GM23338 (cell line): ENCODE results near the gene SOX30.

ENCODE experiments used
- CREB1 ChIP-seq: fragments of 250-450 bp; sonication (Bioruptor Pico); IDR thresholded peaks from 2 replicates; pipeline ENCODE4 v1.5.0; 2020; ENCODE audit warnings: low read depth, mild to moderate bottlenecking, moderate library complexity
- CTCF ChIP-seq, 2 experiments: fragments of 200-600 bp in 1 of 2; sonication (generic) in 1 of 2; conservative IDR thresholded peaks; 2 replicates each; pipeline versions ENCODE4 v1.5.1 to v1.6.1; 2016 to 2017; ENCODE audit warnings: antibody characterized with exemption in 2 of 2, low read depth in 2 of 2, mild to moderate bottlenecking in 2 of 2, moderate library complexity in 1 of 2
- EZH2 ChIP-seq: fragments of 200-600 bp; sonication (generic); IDR thresholded peaks from one replicate; pipeline ENCODE4 v1.8.0; 2017; ENCODE audit warnings: antibody characterized with exemption, mild to moderate bottlenecking, low read depth; ENCODE audit not compliant: unreplicated experiment
- EZH2phosphoT487 ChIP-seq: fragments of 200-600 bp; sonication (generic); IDR thresholded peaks from one replicate; pipeline ENCODE4 v1.8.1; 2018; ENCODE audit warnings: antibody characterized with exemption; ENCODE audit not compliant: unreplicated experiment
- JUNB ChIP-seq: IDR thresholded peaks from one replicate; pipeline ENCODE4 v1.6.1; 2016; ENCODE audit warnings: antibody characterized with exemption; ENCODE audit not compliant: unreplicated experiment
- NANOG ChIP-seq: IDR thresholded peaks from 2 replicates; pipeline ENCODE4 v1.6.1; 2016; ENCODE audit warnings: antibody characterized with exemption, borderline replicate concordance
- POLR2AphosphoS5 ChIP-seq: IDR thresholded peaks from 2 replicates; pipeline ENCODE4 v1.6.1; 2016; ENCODE audit warnings: antibody characterized with exemption, low read depth
- REST ChIP-seq: IDR thresholded peaks from one replicate; pipeline ENCODE4 v1.6.1; 2018; ENCODE audit warnings: antibody characterized with exemption; ENCODE audit not compliant: unreplicated experiment
- STAT1 ChIP-seq: IDR thresholded peaks from one replicate; pipeline ENCODE4 v1.6.1; 2016; ENCODE audit warnings: antibody characterized with exemption; ENCODE audit not compliant: unreplicated experiment
- ZNF114 ChIP-seq: fragments of 250-450 bp; sonication (Bioruptor Pico); IDR thresholded peaks from 2 replicates; pipeline ENCODE4 v1.5.0; 2020; ENCODE audit warnings: mild to moderate bottlenecking, moderate library complexity
- ZNF331 ChIP-seq: fragments of 250-450 bp; sonication (Bioruptor Pico); IDR thresholded peaks from 2 replicates; pipeline ENCODE4 v1.5.0; 2020; ENCODE audit warnings: low read depth, mild to moderate bottlenecking, moderate library complexity
- TF ChIP-seq, protein P1 (sequence below): IDR thresholded peaks from 2 replicates; pipeline ENCODE4 v1.6.1; 2016; ENCODE audit warnings: antibody characterized with exemption
- TF ChIP-seq, protein P2 (sequence below): fragments of 250-450 bp; sonication (Bioruptor Pico); IDR thresholded peaks from 2 replicates; pipeline ENCODE4 v1.5.0; 2020; ENCODE audit warnings: mild to moderate bottlenecking, moderate library complexity

DNA sequence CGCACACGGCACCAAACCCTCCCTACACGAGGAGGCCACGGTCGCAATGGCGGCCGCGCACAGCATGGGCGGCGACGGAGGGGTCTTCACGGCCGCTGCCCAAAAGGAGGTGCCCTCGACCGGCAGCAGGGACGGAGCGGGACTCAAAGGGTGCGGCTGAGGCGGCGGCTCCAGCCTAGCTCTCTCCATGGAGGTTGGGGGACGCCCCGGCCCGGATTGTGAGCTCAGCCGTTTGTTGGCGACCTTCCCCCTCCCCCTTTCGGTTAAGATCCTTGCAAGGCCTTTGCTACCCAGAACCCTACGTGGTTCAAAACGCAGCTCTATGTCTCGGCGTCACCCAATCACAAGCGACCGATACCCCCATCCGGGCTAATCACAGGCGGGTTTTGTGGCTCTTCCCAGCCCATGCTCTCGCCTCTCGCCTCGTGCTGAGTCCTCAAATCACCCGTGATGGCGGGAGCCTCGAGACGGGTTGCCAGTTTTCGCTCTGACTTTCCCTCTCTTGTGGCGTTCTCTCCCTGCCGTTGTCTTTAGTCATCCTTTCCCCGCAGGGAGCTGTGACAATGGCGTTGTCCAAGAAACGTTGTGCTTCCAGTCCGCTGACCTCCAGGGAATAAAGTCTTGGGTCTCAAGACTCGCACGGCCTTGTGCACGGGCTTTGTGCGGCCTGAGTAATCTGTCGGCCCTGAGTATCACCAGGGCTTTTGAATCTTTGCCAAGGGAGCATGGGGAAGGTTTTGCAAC lies 38.6 kb upstream of the SOX30 start:
- no peak for TF ChIP-seq EZH2
- no peak for TF ChIP-seq REST
- no peak for TF ChIP-seq EZH2phosphoT487
- no peak; a peak in 1 of 4 replicates for TF ChIP-seq CTCF (conservative IDR thresholded peaks at IDR 0.05; ENCODE audit: low read depth in 2 of 2)
- no peak for TF ChIP-seq POLR2AphosphoS5
- TF ChIP-seq ZNF331 (CRISPR knock-in tag): no peak
- TF ChIP-seq CREB1: no peak
- TF ChIP-seq JUNB: no peak
- no peak for TF ChIP-seq STAT1
- TF ChIP-seq, protein P1, sequence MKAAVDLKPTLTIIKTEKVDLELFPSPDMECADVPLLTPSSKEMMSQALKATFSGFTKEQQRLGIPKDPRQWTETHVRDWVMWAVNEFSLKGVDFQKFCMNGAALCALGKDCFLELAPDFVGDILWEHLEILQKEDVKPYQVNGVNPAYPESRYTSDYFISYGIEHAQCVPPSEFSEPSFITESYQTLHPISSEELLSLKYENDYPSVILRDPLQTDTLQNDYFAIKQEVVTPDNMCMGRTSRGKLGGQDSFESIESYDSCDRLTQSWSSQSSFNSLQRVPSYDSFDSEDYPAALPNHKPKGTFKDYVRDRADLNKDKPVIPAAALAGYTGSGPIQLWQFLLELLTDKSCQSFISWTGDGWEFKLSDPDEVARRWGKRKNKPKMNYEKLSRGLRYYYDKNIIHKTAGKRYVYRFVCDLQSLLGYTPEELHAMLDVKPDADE: no peak
- TF ChIP-seq ZNF114 (CRISPR knock-in tag): no peak
- TF ChIP-seq, protein P2, sequence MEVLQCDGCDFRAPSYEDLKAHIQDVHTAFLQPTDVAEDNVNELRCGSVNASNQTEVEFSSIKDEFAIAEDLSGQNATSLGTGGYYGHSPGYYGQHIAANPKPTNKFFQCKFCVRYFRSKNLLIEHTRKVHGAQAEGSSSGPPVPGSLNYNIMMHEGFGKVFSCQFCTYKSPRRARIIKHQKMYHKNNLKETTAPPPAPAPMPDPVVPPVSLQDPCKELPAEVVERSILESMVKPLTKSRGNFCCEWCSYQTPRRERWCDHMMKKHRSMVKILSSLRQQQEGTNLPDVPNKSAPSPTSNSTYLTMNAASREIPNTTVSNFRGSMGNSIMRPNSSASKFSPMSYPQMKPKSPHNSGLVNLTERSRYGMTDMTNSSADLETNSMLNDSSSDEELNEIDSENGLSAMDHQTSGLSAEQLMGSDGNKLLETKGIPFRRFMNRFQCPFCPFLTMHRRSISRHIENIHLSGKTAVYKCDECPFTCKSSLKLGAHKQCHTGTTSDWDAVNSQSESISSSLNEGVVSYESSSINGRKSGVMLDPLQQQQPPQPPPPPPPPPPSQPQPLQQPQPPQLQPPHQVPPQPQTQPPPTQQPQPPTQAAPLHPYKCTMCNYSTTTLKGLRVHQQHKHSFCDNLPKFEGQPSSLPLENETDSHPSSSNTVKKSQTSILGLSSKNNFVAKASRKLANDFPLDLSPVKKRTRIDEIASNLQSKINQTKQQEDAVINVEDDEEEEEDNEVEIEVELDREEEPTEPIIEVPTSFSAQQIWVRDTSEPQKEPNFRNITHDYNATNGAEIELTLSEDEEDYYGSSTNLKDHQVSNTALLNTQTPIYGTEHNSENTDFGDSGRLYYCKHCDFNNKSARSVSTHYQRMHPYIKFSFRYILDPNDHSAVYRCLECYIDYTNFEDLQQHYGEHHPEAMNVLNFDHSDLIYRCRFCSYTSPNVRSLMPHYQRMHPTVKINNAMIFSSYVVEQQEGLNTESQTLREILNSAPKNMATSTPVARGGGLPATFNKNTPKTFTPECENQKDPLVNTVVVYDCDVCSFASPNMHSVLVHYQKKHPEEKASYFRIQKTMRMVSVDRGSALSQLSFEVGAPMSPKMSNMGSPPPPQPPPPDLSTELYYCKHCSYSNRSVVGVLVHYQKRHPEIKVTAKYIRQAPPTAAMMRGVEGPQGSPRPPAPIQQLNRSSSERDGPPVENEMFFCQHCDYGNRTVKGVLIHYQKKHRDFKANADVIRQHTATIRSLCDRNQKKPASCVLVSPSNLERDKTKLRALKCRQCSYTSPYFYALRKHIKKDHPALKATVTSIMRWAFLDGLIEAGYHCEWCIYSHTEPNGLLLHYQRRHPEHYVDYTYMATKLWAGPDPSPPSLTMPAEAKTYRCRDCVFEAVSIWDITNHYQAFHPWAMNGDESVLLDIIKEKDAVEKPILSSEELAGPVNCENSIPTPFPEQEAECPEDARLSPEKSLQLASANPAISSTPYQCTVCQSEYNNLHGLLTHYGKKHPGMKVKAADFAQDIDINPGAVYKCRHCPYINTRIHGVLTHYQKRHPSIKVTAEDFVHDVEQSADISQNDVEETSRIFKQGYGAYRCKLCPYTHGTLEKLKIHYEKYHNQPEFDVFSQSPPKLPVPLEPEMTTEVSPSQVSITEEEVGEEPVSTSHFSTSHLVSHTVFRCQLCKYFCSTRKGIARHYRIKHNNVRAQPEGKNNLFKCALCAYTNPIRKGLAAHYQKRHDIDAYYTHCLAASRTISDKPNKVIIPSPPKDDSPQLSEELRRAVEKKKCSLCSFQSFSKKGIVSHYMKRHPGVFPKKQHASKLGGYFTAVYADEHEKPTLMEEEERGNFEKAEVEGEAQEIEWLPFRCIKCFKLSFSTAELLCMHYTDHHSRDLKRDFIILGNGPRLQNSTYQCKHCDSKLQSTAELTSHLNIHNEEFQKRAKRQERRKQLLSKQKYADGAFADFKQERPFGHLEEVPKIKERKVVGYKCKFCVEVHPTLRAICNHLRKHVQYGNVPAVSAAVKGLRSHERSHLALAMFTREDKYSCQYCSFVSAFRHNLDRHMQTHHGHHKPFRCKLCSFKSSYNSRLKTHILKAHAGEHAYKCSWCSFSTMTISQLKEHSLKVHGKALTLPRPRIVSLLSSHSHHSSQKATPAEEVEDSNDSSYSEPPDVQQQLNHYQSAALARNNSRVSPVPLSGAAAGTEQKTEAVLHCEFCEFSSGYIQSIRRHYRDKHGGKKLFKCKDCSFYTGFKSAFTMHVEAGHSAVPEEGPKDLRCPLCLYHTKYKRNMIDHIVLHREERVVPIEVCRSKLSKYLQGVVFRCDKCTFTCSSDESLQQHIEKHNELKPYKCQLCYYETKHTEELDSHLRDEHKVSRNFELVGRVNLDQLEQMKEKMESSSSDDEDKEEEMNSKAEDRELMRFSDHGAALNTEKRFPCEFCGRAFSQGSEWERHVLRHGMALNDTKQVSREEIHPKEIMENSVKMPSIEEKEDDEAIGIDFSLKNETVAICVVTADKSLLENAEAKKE: no peak
- TF ChIP-seq NANOG: no peak
